GM23338 (cell line): ENCODE measurements around the gene BCL2L2. TPM values are rescaled to one million over a fixed set of nuclear protein-coding genes. Genes with fewer than 3 reads are reported as not detected.

Source experiments
- ATAC-seq: fragments of 200-7000 bp; cut with Tn5 transposase; 3 replicates; pipeline ENCODE4 v1.9.1; 2020
- DNase-seq: peaks from one replicate; pipeline ENCODE4 v3.0.0-alpha.2; 2015; ENCODE audit warnings: low spot score
- H2AFZ ChIP-seq: fragments of 200-600 bp; sonication (generic); 2 replicates; pipeline ENCODE4 v1.8.0; 2016; ENCODE audit warnings: antibody characterized with exemption, mild to moderate bottlenecking, moderate library complexity
- H3F3A ChIP-seq: fragments of 200-600 bp; sonication (generic); replicated peaks from 2 replicates; pipeline ENCODE4 v1.8.0; 2017; ENCODE audit warnings: antibody characterized with exemption, mixed run types, low read depth
- H3K27ac ChIP-seq: fragments of 200-600 bp; sonication (generic); 2 replicates; pipeline ENCODE4 v1.6.1; 2016; ENCODE audit warnings: low read depth
- H3K27me3 ChIP-seq: fragments of 200-600 bp; sonication (generic); 2 replicates; pipeline ENCODE4 v1.8.0; 2016; ENCODE audit warnings: mild to moderate bottlenecking, mixed run types, moderate library complexity; ENCODE audit not compliant: insufficient read depth
- H3K36me3 ChIP-seq: fragments of 200-600 bp; sonication (generic); 2 replicates; pipeline ENCODE4 v1.8.0; 2016; ENCODE audit warnings: mild to moderate bottlenecking; ENCODE audit not compliant: insufficient read depth
- H3K4me1 ChIP-seq: fragments of 200-600 bp; sonication (generic); 2 replicates; pipeline ENCODE4 v1.8.0; 2016; ENCODE audit warnings: mild to moderate bottlenecking, moderate library complexity; ENCODE audit not compliant: insufficient read depth
- H3K4me2 ChIP-seq: fragments of 200-600 bp; sonication (generic); 2 replicates; pipeline ENCODE4 v1.7.1; 2017; ENCODE audit warnings: mixed run types
- H3K4me3 ChIP-seq: fragments of 200-600 bp; sonication (generic); 2 replicates; pipeline ENCODE4 v1.6.1; 2016; ENCODE audit warnings: mixed run types
- H3K79me2 ChIP-seq: fragments of 200-600 bp; sonication (generic); replicated peaks from 2 replicates; pipeline ENCODE4 v1.8.0; 2017; ENCODE audit warnings: mild to moderate bottlenecking; ENCODE audit not compliant: insufficient read depth
- H3K9me2 ChIP-seq: fragments of 200-600 bp; sonication (generic); 2 replicates; pipeline ENCODE4 v1.8.0; 2017; ENCODE audit not compliant: insufficient read depth
- H4K20me1 ChIP-seq: fragments of 200-600 bp; sonication (generic); replicated peaks from 2 replicates; pipeline ENCODE4 v1.8.0; 2017; ENCODE audit warnings: mild to moderate bottlenecking; ENCODE audit not compliant: insufficient read depth
- H3K27ac Mint-ChIP-seq: 2 replicates; pipeline ENCODE4 v1.8.0; 2020; ENCODE audit warnings: inconsistent platforms, mild to moderate bottlenecking, moderate library complexity, mixed read lengths
- H3K27me3 Mint-ChIP-seq: 3 replicates; pipeline ENCODE4 v1.8.0; 2022; ENCODE audit warnings: low read depth, mild to moderate bottlenecking, moderate library complexity, mixed read lengths, inconsistent platforms; ENCODE audit not compliant: insufficient read depth, poor library complexity
- H3K36me3 Mint-ChIP-seq: 3 replicates; pipeline ENCODE4 v1.8.0; 2021; ENCODE audit warnings: low read depth, mild to moderate bottlenecking, inconsistent platforms, moderate library complexity, mixed read lengths
- H3K4me1 Mint-ChIP-seq: 3 replicates; pipeline ENCODE4 v1.8.0; 2020; ENCODE audit warnings: mild to moderate bottlenecking, inconsistent platforms, mixed read lengths
- H3K4me3 Mint-ChIP-seq: 3 replicates; pipeline ENCODE4 v1.8.0; 2021; ENCODE audit warnings: moderate library complexity, mild to moderate bottlenecking, inconsistent platforms, mixed read lengths
- H3K9me3 Mint-ChIP-seq: 3 replicates; pipeline ENCODE4 v1.8.0; 2020; ENCODE audit warnings: moderate library complexity, mild to moderate bottlenecking, inconsistent platforms, mixed read lengths
- CREB1 ChIP-seq: fragments of 250-450 bp; sonication (Bioruptor Pico); IDR thresholded peaks from 2 replicates; pipeline ENCODE4 v1.5.0; 2020; ENCODE audit warnings: low read depth, mild to moderate bottlenecking, moderate library complexity
- EZH2 ChIP-seq: fragments of 200-600 bp; sonication (generic); IDR thresholded peaks from one replicate; pipeline ENCODE4 v1.8.0; 2017; ENCODE audit warnings: antibody characterized with exemption, mild to moderate bottlenecking, low read depth; ENCODE audit not compliant: unreplicated experiment
- EZH2phosphoT487 ChIP-seq: fragments of 200-600 bp; sonication (generic); IDR thresholded peaks from one replicate; pipeline ENCODE4 v1.8.1; 2018; ENCODE audit warnings: antibody characterized with exemption; ENCODE audit not compliant: unreplicated experiment
- POLR2AphosphoS5 ChIP-seq: IDR thresholded peaks from 2 replicates; pipeline ENCODE4 v1.6.1; 2016; ENCODE audit warnings: antibody characterized with exemption, low read depth
- polyA plus RNA-seq: library from polyadenylated mRNA; unstranded; fragments of >200 nt; fragmentation: Nextera tagmentation; extraction: Ambion mirVana; gene quantifications from 2 replicates; pipeline ENCODE4 v1.2.1, GENCODE V29; 2016
- total RNA-seq: library from RNA; depleted of rRNA; stranded (reverse); fragments of >200 nt; shearing (Covaris generic); gene quantifications from 2 replicates; pipeline ENCODE4 v1.2.3, GENCODE V29; 2014
- TF ChIP-seq, protein P1 (sequence below): fragments of 250-450 bp; sonication (Bioruptor Pico); IDR thresholded peaks from 2 replicates; pipeline ENCODE4 v1.5.0; 2020; ENCODE audit warnings: mild to moderate bottlenecking, moderate library complexity
- TF ChIP-seq, protein P2 (sequence below), 2 experiments: fragments of 200-600 bp in 1 of 2; sonication (generic) in 1 of 2; conservative IDR thresholded peaks; 2 replicates each; pipeline versions ENCODE4 v1.5.1 to v1.6.1; 2016 to 2017; ENCODE audit warnings: antibody characterized with exemption in 2 of 2, low read depth in 2 of 2, mild to moderate bottlenecking in 2 of 2, moderate library complexity in 1 of 2

BCL2L2 gene
- total and polyA plus RNA-seq, 2 experiments from 2014 or later: 3.5 to 12.3 TPM

DNA sequence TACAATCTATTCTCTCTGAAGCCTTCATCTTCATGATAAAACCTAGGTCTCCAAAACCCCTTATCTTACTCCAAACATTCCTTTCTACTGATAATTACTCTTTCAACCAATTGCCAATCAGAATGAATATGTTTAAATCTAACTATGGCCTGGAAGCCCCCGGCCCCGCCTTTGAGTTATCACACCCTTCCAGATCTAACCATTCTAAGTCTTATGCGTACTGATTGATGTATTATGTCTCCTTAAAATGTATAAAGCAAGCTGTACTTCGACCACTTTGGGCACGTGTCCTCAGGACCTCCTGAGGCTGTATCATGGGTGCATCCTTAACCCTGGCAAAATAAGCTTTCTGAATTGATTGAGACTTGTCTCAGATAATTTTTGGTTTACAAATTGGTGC is 29.0 kb downstream of the BCL2L2 start:
- Mint-ChIP-seq H3K9me3 (peaks cover 38% of the 10 kb centered on the region), H3K36me3 (peaks cover 10% of the 10 kb centered on the region; the same call in 2 of the 3 replicates), H3K27me3 (peaks cover 2% of the 10 kb centered on the region), H3K4me1 (no peaks in the 10 kb centered on the region), H3K4me3 (no peak overlapping the region), H3K27ac (no peak overlapping the region)
- Histone ChIP-seq H3K79me2 (no peaks in the 10 kb centered on the region), H3K4me1 (no peaks in the 10 kb centered on the region), H4K20me1 (no peaks in the 10 kb centered on the region), H3K36me3 (0 out of 2 replicates have a peak, but pooled peaks cover 4% of the 10 kb centered on the region), H3F3A (no peaks in the 10 kb centered on the region), H3K27me3 (no peaks in the 10 kb centered on the region; the same call in 1 of the 2 replicates), H3K27ac (no peak overlapping the region), H3K4me2 (no peak overlapping the region), H2AFZ (no peak overlapping the region), H3K4me3 (no peak overlapping the region), H3K9me2 (0 out of 2 replicates have a peak, but pooled peaks cover 10% of the 10 kb centered on the region)
- no peak for ATAC-seq
- TF ChIP-seq POLR2AphosphoS5 (no peak), EZH2 (no peak), CREB1 (CRISPR knock-in tag) (no peak), EZH2phosphoT487 (no peak)
- TF ChIP-seq, protein P1, sequence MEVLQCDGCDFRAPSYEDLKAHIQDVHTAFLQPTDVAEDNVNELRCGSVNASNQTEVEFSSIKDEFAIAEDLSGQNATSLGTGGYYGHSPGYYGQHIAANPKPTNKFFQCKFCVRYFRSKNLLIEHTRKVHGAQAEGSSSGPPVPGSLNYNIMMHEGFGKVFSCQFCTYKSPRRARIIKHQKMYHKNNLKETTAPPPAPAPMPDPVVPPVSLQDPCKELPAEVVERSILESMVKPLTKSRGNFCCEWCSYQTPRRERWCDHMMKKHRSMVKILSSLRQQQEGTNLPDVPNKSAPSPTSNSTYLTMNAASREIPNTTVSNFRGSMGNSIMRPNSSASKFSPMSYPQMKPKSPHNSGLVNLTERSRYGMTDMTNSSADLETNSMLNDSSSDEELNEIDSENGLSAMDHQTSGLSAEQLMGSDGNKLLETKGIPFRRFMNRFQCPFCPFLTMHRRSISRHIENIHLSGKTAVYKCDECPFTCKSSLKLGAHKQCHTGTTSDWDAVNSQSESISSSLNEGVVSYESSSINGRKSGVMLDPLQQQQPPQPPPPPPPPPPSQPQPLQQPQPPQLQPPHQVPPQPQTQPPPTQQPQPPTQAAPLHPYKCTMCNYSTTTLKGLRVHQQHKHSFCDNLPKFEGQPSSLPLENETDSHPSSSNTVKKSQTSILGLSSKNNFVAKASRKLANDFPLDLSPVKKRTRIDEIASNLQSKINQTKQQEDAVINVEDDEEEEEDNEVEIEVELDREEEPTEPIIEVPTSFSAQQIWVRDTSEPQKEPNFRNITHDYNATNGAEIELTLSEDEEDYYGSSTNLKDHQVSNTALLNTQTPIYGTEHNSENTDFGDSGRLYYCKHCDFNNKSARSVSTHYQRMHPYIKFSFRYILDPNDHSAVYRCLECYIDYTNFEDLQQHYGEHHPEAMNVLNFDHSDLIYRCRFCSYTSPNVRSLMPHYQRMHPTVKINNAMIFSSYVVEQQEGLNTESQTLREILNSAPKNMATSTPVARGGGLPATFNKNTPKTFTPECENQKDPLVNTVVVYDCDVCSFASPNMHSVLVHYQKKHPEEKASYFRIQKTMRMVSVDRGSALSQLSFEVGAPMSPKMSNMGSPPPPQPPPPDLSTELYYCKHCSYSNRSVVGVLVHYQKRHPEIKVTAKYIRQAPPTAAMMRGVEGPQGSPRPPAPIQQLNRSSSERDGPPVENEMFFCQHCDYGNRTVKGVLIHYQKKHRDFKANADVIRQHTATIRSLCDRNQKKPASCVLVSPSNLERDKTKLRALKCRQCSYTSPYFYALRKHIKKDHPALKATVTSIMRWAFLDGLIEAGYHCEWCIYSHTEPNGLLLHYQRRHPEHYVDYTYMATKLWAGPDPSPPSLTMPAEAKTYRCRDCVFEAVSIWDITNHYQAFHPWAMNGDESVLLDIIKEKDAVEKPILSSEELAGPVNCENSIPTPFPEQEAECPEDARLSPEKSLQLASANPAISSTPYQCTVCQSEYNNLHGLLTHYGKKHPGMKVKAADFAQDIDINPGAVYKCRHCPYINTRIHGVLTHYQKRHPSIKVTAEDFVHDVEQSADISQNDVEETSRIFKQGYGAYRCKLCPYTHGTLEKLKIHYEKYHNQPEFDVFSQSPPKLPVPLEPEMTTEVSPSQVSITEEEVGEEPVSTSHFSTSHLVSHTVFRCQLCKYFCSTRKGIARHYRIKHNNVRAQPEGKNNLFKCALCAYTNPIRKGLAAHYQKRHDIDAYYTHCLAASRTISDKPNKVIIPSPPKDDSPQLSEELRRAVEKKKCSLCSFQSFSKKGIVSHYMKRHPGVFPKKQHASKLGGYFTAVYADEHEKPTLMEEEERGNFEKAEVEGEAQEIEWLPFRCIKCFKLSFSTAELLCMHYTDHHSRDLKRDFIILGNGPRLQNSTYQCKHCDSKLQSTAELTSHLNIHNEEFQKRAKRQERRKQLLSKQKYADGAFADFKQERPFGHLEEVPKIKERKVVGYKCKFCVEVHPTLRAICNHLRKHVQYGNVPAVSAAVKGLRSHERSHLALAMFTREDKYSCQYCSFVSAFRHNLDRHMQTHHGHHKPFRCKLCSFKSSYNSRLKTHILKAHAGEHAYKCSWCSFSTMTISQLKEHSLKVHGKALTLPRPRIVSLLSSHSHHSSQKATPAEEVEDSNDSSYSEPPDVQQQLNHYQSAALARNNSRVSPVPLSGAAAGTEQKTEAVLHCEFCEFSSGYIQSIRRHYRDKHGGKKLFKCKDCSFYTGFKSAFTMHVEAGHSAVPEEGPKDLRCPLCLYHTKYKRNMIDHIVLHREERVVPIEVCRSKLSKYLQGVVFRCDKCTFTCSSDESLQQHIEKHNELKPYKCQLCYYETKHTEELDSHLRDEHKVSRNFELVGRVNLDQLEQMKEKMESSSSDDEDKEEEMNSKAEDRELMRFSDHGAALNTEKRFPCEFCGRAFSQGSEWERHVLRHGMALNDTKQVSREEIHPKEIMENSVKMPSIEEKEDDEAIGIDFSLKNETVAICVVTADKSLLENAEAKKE (CRISPR knock-in tag): no peak
- TF ChIP-seq, protein P2, sequence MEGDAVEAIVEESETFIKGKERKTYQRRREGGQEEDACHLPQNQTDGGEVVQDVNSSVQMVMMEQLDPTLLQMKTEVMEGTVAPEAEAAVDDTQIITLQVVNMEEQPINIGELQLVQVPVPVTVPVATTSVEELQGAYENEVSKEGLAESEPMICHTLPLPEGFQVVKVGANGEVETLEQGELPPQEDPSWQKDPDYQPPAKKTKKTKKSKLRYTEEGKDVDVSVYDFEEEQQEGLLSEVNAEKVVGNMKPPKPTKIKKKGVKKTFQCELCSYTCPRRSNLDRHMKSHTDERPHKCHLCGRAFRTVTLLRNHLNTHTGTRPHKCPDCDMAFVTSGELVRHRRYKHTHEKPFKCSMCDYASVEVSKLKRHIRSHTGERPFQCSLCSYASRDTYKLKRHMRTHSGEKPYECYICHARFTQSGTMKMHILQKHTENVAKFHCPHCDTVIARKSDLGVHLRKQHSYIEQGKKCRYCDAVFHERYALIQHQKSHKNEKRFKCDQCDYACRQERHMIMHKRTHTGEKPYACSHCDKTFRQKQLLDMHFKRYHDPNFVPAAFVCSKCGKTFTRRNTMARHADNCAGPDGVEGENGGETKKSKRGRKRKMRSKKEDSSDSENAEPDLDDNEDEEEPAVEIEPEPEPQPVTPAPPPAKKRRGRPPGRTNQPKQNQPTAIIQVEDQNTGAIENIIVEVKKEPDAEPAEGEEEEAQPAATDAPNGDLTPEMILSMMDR (conservative IDR thresholded peaks at IDR 0.05; ENCODE audit: low read depth in 2 of 2): no peak
- DNase-seq: no peak
